ENCODE results near the gene OGDH. TPM values are rescaled to one million over a fixed set of nuclear protein-coding genes. Genes with fewer than 3 reads are reported as not detected.

Gene OGDH
- total and polyA plus RNA-seq, 3 donors from 2014 or later, result 82.4 to 95.1 (median 87.0) TPM

GRCh38 chr7:44618045-44618444, 11.6 kb downstream of the OGDH start:
- H3K9me3 ChIP-seq, result no peaks in the 10 kb centered on the region
- intact Hi-C loops (cut with DNase I; ENCODE audit: low total_unique reads), result no loop called here
- H3K4me3 ChIP-seq, result no peak overlapping the region
- DNase-seq, result no peak
- H3K4me1 ChIP-seq, result peaks cover 8% of the 10 kb centered on the region
- H3K27ac ChIP-seq, result no peak overlapping the region
- TF ChIP-seq CTCF (IDR thresholded peaks at IDR 0.05) (no peak), POLR2A (IDR thresholded peaks at IDR 0.05) (no peak)
- WGBS, 2 donors, result 96 to 97% methylated on average over 1 of the region's 1 CpG
- H3K27me3 ChIP-seq, result no peaks in the 10 kb centered on the region
- no peaks in the 10 kb centered on the region for H3K36me3 ChIP-seq (ENCODE audit: low read depth, missing control alignments)

- H3K27me3 ChIP-seq, result no peaks in the 10 kb centered on the region
- no peak overlapping the region for H3K27ac ChIP-seq
- WGBS, 2 donors, result 77 to 90% methylated on average over 3 of the region's 3 CpGs
- intact Hi-C loops (cut with DNase I; ENCODE audit: low total_unique reads), result no loop called here
- H3K36me3 ChIP-seq (ENCODE audit: low read depth, missing control alignments), result no peaks in the 10 kb centered on the region
- H3K9me3 ChIP-seq, result no peaks in the 10 kb centered on the region
- TF ChIP-seq CTCF (IDR thresholded peaks at IDR 0.05), result no peak
- TF ChIP-seq POLR2A (IDR thresholded peaks at IDR 0.05), result no peak
- H3K4me3 ChIP-seq, result no peak overlapping the region
- no peak for DNase-seq
- H3K4me1 ChIP-seq, result peaks cover 10% of the 10 kb centered on the region
Measured at GRCh38 chr7:44618753-44619152, 12.3 kb downstream of the OGDH start.

- intact Hi-C loops (cut with DNase I; ENCODE audit: low total_unique reads), result no loop called here
- TF ChIP-seq POLR2A (IDR thresholded peaks at IDR 0.05) (no peak), CTCF (IDR thresholded peaks at IDR 0.05) (no peak)
- no peaks in the 10 kb centered on the region for H3K9me3 ChIP-seq
- H3K4me3 ChIP-seq, result no peak overlapping the region
- no peak for DNase-seq
- no peak overlapping the region for H3K27ac ChIP-seq
- H3K4me1 ChIP-seq, result peaks cover 10% of the 10 kb centered on the region
- whole genome bisulfite sequencing, 2 donors, result 83 to 89% methylated on average over 11 of the region's 11 CpGs
- H3K36me3 ChIP-seq (ENCODE audit: low read depth, missing control alignments), result no peaks in the 10 kb centered on the region
- no peaks in the 10 kb centered on the region for H3K27me3 ChIP-seq
Measured at GRCh38 chr7:44621034-44621749, 14.8 kb downstream of the OGDH start.

GRCh38 chr7:44621750-44622103, 15.3 kb downstream of the OGDH start:
- no peaks in the 10 kb centered on the region for H3K27me3 ChIP-seq
- no peaks in the 10 kb centered on the region for H3K36me3 ChIP-seq (ENCODE audit: low read depth, missing control alignments)
- peaks cover 10% of the 10 kb centered on the region for H3K4me1 ChIP-seq
- no peaks in the 10 kb centered on the region for H3K9me3 ChIP-seq
- no peak for DNase-seq
- intact Hi-C loops (cut with DNase I; ENCODE audit: low total_unique reads), result no loop called here
- 84 to 91% methylated on average over 5 of the region's 5 CpGs for WGBS, 2 donors
- TF ChIP-seq POLR2A (IDR thresholded peaks at IDR 0.05), result no peak
- TF ChIP-seq CTCF (IDR thresholded peaks at IDR 0.05), result no peak
- no peak overlapping the region for H3K27ac ChIP-seq
- H3K4me3 ChIP-seq, result no peak overlapping the region

Measured in testis (tissue), 3 donors.